B cell (primary cell): ENCODE data around the gene MATR3.

Experiments used
- EZH2 ChIP-seq: IDR thresholded peaks from 2 replicates; pipeline ENCODE4 v1.6.1; 2012; ENCODE audit warnings: borderline replicate concordance, low read depth, mild to moderate bottlenecking, moderate library complexity, low read length; ENCODE audit not compliant: insufficient read depth, poor library complexity, severe bottlenecking
- TF ChIP-seq, protein P1 (sequence below): fragments of 200-600 bp; IDR thresholded peaks from one replicate; pipeline ENCODE4 v1.8.0; 2022; ENCODE audit warnings: antibody characterized with exemption, mild to moderate bottlenecking

DNA sequence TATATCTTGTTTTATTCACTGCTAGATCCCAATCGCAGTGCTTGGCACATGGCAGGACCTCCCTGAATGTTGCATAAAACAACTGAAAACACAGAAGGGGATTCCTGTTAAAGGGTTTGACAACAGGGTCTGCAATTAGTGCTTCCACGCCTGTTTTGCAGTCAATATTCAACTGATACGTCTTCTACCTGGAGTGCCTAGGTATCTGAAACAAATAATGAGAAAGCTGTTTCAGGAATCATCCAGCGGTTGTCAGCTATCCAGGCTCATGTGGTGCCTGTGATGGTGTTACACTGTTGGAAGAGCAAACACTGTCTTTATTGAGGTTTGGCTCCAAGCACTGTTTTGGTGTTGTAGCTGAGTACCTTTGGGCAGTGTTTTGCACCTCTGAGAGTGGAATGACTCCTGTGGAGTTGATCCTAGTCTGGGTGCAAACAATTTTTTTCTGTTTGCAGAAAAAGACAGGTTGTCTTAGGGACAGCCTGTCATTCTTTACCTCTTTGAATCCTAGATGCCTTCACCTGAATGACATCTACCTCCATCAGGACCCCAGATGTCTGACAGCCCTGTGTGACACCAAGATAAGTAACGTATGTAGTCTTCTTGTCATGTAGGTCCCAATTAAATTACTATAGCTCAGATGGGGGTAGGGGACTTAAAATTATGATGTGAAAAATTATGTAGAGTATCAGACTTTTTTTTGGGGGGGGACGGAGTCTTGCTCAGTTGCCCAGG is 14.8 kb upstream of the MATR3 start:
- TF ChIP-seq, protein P1, sequence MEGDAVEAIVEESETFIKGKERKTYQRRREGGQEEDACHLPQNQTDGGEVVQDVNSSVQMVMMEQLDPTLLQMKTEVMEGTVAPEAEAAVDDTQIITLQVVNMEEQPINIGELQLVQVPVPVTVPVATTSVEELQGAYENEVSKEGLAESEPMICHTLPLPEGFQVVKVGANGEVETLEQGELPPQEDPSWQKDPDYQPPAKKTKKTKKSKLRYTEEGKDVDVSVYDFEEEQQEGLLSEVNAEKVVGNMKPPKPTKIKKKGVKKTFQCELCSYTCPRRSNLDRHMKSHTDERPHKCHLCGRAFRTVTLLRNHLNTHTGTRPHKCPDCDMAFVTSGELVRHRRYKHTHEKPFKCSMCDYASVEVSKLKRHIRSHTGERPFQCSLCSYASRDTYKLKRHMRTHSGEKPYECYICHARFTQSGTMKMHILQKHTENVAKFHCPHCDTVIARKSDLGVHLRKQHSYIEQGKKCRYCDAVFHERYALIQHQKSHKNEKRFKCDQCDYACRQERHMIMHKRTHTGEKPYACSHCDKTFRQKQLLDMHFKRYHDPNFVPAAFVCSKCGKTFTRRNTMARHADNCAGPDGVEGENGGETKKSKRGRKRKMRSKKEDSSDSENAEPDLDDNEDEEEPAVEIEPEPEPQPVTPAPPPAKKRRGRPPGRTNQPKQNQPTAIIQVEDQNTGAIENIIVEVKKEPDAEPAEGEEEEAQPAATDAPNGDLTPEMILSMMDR: no peak
- TF ChIP-seq EZH2: no peak
